Raji (cell line): ENCODE data around the gene GABARAP.

ENCODE experiments used
- POLR2A ChIP-seq: IDR thresholded peaks from 2 replicates; pipeline ENCODE4 v1.6.1; 2011; ENCODE audit warnings: low read depth, low read length, control low read depth; ENCODE audit not compliant: insufficient read depth

Gene GABARAP

DNA sequence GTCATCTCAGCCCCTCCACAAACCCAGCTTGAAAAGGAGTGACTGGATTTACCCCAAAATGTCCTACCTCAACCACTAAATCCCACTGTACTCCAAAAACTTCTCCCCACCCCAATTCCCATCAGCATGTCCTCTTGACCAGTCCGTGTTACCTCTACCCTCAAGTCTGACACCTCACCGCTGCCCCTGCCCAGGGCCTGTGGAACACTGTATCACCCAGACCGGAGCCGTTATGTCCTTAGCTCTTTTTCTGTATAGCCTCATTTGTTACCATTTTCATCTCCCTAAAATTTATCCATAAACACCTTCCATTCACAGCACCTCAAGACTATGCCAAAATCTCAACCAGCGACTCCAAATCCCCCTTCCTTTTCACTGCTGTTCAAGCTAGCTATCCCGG, 5.4 kb downstream of the GABARAP start:
- no peak for TF ChIP-seq POLR2A

DNA sequence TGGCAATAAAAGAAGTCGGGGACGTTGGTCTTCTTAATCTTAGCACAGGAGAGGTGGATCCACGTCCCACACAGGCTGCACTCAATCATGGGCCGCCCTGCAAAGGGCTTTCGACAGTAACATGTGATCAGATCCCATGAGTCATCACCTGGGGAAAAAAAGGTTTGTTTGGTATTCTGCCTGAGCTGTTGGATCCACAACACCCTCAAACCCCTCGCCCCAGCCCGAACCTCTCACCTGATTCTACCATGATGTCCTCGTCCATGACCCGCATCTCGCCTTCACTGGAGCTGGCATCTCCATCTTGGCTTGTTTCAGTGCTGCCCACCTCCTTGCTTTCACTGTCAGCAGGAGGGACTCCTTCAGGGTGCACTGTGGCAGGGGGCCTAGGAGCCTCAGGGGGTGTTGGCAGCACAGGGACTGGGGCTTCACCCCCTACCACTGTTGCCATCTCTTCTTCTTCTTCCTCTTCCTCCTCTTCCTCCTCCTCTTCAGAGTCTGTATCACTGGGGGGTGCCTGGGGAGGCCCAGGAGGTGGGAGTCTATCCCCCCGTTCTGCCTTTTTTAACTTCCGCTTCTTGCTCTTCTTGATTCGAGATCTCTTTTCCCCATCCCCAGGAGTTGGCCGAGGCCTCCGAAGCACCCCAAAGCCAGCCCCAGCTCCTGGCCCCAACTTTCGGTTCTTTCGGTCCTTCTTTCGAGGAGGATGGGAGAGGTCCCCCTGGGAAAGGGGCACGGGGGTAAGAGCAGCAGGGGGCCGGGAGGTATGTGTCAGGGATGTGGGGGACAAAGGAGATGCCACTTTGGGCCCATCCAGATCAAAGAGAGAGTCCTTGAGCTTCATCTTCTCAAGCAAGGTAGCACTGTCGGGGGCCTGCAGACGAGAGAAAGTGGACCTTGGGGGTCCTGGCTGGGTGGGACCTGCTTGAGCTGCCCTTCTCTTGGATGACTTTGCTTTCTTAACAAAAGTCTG, 6.3 kb downstream of the GABARAP start:
- TF ChIP-seq POLR2A, result no peak

DNA sequence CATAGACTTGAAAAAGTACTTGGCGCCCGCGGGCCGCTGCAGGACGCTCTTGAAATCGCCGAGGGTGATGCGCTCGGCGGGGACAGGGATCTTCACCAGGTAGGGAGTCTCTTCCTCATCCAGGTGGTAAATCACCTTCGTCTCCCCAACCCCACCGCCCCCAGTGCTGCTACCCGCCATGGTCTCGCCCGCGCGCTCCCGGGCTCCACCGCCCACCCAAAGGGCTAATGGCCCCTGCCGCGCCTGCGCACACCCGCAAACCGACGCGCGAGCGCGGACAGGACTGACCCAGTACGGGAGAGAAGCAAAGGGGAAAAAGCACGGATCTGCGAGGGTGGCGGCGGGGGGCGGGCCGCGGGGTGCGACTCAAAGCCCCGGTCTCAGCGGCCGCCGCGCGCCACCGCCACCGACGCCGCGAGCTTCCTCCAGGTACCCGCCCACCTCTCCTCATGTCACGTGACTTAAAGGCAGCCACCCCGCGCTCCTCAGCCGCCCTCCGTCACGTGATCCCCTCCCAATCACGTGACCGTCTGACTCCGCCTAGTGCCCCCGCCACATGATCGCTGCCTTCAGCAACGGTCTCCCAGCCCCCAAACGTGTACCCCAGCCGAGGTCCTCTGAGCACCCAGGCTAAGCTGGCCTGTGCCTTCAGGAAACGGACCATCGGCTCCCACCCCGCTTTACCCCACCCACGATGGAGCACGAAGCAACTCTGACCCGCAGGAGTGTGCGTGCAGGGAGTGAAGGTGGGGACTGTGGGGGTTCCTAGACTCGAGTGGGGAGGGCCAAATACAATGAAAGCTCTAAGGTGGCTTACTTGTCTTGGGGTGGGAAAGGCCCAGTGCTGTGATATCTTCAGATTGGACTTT, 7.9 kb downstream of the GABARAP start, which contains the start of gene DVL2:
Gene DVL2, minus strand, starts transcription at position 435 of the 869 bp plus-strand sequence. Its CDS starts 255 bp downstream, at position 180.
- TF ChIP-seq POLR2A, result peak; percentile 93

DNA sequence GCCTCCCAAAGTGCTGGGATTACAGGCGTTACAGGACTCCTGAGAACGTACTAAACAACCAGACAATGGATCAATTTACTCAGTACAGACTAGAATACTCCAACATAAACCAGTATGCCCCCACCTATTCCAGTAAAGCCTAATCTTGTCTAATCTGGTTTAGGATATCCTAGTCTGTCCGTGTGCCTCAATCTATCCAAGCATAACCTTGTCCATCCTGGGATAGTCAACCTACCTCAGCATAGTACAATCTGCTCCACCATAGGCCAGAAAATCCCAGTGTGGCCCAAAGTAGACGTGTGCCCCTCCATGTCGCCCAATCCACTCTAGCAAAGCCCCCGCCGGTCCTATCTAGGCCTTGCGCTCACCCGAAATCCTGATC, 8.6 kb downstream of the GABARAP start:
- no peak for TF ChIP-seq POLR2A

DNA sequence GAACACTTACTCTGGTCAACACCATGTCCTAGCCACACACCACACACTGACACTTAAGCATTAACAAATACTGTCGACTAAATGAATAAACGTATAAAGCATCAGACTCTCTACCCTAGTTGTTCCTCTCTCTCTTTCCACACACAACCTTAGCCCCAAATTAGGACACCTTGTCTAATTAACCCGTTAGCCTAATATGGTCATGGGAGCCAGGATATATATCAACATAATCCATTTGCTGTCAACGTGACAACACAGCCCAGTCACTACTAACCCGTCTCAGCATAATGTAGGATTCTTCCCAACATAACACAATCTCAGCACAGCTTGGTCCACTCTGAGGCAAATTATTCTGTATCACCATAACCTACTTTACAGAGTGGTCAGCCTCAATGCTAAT, 10.1 kb downstream of the GABARAP start:
- TF ChIP-seq POLR2A, result no peak

DNA sequence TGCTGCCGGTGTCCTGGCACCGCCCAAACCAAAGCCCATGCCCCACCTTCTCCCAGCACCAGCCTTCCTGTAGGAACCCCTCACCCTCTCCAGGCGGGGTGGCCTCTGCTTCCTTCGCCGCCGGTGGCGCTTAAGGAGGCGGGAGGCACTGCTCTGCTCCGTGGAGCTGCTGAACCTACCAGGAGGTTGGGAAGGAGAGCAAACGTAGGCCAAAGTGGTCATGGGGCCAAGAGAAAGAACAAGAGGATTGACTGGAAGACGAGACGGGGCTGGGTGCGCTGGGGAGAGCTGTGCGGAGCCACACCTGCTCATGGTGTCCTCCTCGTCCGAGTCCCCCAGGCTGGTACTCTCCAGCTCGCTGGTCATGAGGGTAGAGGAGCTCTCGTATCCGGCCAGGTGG, 12.7 kb downstream of the GABARAP start:
- TF ChIP-seq POLR2A, result no peak

DNA sequence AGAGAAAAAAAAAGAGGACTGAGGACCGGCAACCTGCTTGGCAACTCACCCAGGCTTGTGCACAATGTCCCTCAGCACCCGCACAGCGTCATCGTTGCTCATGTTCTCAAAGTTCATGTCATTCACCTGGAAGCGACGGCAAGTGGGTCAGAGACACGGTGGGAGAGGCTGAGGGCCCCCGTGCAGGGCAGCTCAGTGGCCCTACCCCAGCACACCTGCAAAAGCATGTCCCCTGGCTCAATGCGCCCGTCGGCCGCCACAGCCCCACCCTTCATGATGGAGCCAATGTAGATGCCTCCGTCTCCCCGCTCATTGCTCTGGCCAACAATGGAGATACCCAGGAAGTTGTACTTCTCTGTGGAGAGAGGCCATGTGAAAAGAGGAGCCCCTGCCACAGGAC, 13.3 kb downstream of the GABARAP start:
- no peak for TF ChIP-seq POLR2A

DNA sequence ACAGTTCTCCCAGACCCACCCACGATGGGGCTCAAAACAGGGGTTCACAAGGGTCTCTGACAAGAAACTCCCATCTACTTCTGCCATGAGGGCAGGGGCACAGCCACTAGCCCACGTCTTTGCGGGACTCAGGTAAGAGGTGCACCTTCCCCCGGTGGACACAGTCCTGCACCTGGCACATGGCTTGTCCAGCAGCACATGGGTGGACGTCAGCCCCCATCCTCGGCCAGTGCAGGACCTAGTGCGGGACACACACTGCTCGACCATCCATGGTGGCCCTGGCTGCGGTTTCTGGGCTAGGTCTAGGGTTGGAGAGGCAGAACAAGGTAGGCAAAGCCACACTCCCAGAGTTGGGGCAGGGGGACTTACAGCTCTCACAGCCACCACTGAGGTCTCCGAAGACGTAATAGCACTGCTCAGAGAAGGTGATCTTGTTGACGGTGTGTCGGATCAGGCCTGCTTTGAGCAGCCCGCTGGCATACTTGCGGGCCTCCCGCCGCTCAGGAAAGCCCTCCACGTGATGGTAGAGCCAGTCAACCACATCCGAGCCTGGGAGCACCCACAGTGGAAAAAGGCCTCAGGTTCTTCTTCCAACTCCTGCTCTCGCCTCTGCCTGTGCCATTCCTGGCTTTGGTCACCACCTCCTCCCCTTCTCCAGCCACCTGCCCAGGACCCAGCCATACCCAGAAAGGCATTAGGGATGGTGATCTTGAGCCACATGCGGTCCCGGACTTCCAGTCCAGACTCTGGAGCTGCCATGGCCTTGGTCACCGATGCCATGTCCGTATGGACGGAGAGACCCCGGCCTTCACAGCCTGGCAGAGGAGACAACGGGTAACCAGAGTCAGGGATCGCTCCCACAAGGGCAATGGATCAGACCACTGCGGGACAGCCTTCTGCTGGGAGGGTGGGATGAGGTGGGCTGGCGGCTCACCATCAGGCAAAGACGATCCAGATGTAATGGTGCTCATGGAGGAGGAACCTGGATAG, 15.2 kb downstream of the GABARAP start:
- TF ChIP-seq POLR2A, result no peak

DNA sequence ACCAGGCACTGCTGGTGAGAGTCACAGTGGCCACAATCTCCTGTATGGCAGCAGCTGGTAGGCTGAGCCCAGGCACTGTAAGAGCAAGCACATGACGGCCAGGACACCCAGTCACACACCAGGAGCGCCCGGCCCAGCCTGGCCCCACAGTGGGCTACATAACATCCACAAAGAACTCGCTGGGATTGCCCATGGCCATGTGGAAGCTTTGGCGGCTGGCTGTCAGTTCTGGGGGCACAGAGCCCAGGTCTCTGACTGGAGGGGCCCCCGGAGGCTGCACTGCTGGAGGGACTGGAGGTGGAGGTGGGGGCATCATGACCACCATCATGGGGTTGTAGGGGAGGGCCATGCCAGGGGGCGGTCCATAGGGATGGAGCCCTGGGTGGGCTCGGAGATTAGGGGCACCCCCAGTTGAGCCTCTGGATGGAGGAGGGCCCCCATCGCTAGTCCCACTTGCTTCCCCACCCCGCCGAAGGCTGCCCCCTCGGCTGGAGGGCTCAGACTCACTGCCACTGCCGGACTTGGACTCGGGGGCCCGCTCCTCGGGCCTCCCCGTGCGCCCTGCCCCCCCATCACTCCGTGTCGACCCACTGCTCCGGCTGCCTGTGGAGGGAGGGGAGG, 16.4 kb downstream of the GABARAP start:
- no peak for TF ChIP-seq POLR2A

DNA sequence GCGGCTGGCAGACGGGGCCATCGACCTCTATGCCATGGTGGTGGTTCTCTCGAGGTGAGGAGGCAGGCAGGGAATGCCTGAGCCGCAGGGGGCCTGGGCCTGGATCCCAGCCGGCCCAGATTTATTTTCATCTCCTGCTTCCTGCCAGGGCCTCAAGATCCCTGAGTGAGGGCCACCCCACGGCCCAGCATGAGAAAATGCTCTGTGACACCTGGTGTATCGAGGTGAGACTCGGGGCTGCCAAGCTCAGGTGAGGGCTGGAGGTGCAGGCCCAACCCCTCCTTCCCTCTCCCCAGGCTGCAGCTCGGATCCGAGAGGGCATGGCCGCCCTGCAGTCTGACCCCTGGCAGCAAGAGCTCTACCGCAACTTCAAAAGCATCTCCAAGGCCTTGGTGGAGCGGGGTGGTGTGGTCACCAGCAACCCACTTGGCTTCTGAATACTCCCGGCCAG, 17.6 kb downstream of the GABARAP start:
- no peak for TF ChIP-seq POLR2A

DNA sequence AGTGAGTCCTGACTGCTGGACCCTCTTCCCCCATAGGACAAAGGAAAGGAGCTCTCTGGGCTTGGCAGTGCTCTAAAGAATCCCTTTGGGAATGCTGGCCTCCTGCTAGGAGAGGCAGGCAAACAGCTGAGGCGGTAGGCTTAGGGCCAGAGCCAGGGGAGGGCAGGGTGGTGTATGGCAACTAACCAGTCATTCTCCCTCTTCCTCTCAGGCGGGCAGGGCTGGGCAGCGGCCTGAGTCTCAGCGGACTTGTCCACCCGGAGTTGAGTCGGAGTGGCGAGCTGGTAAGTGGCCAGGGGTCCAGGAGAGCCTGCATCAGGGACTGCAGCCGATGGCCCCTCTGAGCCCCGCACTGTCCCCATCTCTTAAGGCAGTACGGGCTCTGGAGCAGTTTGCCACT, 18.1 kb downstream of the GABARAP start:
- no peak for TF ChIP-seq POLR2A

DNA sequence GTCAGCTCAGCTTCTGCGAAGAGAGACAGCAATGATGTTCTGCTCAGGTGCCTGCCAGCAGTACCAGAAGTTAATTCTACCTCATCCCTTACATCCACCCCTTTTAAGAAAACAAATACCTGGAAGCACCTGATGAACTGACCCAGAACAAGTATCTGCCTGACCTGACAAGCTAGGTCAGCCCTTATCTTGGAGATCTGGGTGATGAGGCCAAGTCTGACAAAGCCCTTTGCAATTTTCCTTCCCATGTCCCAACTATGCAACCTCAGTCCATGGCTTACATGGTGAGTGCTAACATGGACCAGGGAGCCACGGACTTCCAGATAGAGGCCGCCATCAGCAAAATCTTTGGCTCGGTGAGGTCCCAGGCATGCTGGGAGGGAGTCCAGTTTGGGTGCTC, 18.9 kb downstream of the GABARAP start:
- TF ChIP-seq POLR2A, result no peak

DNA sequence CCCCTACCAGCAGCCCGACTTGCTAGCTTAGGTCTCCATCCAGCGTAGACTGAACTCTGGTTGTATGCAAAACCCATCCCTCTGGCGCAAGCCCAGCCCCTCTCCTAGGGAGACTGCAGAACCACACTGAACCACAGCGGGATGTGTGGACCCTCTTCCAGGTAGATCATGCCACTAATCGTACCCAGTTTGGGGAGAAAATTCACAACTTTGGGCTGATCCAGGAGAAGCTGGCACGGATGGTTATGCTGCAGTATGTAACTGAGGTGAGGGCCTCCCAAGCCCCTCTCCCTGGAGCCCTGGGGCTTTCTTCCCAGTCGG, 19.3 kb downstream of the GABARAP start:
- TF ChIP-seq POLR2A, result no peak; the same call in 1 of the 2 replicates

DNA sequence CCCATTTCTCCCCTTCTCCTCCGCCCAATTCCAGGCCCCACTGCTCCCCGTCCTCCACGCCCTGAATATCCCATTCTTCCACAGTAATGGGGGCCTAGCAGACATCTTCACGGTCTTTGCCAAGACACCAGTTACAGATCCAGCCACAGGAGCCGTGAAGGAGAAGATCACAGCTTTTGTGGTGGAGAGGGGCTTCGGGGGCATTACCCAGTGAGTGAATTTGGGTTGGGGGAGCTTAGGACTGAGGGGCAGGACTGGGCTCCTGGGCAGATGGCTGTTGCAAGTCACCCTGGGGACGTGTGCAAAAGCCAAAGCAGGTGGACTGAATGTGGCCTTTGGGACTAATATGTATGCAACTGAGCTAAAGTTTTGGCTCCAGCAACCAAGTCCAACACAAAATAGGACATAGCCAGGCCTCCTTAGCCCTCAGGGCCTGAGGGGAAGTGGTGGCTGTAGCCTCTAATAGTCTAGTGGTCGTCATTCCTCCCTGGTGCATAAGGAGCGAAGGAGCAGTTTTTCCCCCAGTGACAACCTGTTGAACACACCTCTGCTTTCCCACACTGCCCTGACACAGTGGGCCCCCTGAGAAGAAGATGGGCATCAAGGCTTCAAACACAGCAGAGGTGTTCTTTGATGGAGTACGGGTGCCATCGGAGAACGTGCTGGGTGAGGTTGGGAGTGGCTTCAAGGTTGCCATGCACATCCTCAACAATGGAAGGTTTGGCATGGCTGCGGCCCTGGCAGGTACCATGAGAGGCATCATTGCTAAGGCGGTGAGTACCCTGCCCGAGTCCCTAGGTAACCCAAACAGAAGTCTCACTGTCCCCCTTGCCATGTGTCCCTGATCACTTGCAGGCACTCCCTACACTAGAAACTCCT, 19.9 kb downstream of the GABARAP start:
- TF ChIP-seq POLR2A, result peak; percentile 16; the same call in 1 of the 2 replicates
